ENCODE data around the gene NOTO.
"Not testable (repeated sequence)": the region's sequence is repeated elsewhere in the genome, so short reads cannot be mapped to it uniquely, and the experiment has no call there.

Gene NOTO

DNA sequence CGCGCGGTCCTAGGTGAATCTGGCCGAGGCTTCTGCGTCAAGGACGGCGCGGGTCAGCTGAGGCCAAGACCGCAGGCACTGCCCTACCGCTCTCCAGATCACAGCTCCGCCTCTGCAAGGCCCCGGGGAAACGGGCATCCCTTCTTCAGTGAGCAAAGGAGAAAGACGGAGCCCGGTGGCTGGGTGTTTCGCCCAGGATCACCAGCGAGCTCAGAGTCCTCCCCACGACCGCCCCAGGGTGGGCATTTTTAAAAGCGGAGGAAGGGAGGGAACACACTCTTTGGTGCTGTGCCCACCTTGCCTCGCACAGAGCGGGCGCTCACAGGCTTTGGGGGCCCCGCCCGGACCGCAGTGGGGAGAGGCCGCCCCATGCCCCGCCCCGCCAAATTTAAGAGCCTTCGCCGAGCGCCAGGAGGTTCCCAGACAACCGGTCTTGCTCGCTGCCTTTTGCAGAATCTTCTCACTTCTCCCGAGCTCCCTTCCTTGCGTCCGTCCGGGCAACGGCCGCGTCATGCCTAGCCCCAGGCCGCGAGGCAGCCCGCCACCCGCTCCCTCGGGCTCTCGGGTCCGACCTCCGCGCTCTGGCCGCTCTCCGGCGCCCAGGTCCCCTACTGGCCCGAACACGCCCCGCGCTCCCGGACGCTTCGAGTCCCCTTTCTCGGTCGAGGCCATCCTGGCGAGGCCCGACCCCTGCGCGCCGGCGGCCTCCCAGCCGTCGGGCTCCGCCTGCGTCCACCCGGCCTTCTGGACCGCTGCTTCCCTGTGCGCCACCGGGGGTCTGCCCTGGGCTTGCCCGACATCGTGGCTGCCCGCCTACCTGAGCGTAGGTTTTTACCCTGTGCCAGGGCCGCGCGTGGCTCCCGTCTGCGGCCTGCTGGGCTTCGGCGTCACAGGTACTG is at the start of gene NOTO:
NOTO (plus strand) TSS at position 419 of the 899 bp plus-strand sequence; CDS start at position 512, 93 bp downstream.
- no peak for DNase-seq
- TF ChIP-seq GATA1 (IDR thresholded peaks at IDR 0.05; ENCODE audit: low read depth, low read length) (no peak), POLR2A (IDR thresholded peaks at IDR 0.05; ENCODE audit: low read length) (no peak)

DNA sequence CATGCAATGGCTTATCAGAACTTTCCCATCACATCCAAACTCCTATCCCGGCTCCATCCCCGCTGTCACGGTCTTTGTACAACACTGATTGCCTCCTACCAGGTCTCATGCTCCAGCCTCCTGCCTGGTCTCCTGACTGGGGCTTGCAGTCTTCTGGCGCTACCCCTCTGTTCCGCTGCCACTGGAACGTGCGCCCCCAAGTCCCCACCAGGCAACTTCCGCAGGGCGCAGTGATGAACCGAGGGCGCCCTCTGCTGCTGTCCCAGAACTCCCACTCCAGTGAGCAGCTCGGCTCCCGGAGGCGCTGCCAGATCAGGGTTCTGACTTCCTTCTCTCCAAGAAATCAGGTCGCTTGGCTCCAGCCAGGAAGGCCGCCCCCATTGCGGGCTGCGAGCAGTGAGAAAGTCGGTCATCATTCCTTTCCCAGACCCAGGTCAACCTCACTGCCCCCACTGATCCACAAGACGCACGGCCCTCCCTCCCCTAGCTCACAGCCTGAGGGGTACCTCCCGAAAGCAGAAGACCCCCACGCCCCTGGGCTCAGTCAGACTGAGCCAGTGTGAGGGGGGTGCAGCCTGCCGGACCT is 45.7 kb upstream of the NOTO start:
- TF ChIP-seq POLR2A (IDR thresholded peaks at IDR 0.05; ENCODE audit: low read length) (no peak), GATA1 (IDR thresholded peaks at IDR 0.05; ENCODE audit: low read depth, low read length) (no peak)
- DNase-seq, result peak; percentile 26 to 46

DNA sequence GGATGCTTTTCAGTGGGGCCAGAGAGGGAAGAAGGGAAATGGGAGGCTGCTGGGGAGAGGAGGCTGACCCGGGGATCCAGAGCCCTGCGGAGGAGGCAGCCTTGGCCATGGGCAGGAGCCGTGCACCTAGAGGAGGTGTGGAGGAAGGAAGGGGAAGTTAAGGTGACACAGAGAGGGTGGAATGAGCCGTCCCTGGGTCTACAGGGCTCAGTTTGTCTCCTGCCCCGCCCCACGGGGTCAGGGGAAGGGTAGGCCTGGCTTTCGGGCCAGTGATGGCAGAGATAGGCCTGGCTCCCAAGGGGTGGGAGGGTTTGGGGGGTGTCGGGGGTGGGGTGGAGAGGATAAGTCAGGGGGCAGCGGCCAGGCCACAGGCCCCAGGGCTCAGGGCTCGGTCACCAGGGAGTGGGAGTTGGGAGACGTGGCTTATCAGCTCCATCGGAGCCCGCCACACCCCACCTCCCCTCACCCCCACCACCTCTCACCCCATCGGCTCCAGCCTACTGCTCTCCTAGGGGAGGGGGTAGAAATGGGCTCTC is 39.5 kb upstream of the NOTO start:
- DNase-seq, result no peak
- TF ChIP-seq GATA1 (IDR thresholded peaks at IDR 0.05; ENCODE audit: low read depth, low read length) (no peak), POLR2A (IDR thresholded peaks at IDR 0.05; ENCODE audit: low read length) (no peak)

DNA sequence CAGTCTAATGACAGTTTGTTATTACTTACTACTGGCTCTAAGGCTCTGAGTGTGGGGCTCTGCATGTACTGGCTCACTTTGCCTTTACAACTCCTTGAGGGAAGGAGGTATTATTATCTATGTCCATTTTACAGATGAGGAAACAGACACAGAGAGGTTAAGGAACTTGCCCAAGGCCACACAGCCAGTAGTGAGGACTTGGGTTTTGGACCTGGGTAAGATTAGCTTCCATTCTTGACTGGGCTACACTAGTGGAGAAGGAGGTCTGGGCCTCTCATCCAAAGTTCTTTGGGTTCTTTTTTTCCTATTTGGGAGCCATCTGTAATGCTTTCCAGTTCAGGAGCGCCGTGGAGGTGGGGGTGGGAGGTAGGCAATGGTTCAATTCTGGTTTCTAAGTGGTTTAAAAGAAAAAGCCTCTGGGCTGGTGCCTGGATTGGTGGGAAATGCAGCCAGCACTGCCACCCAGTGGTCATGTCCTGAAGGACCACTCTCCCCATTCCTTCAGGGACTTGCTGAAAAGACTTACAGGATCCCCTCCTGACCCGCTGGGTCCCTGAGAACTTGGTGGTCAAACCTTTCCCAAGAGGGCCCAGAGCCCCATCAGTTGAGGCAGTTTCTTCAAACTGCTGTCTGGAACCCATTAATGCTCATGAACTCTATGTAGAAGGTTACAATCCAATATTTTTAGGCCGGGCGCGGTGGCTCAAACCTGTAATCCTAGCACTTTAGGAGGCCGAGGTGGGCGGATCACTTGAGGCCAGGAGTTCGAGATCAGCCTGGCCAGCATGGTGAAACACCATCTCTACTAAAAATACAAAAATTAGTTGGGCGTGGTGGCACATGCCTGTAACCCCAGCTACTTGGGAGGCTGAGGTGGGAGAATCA is 38.6 kb upstream of the NOTO start:
- peak; percentile 57 to 77 for DNase-seq

DNA sequence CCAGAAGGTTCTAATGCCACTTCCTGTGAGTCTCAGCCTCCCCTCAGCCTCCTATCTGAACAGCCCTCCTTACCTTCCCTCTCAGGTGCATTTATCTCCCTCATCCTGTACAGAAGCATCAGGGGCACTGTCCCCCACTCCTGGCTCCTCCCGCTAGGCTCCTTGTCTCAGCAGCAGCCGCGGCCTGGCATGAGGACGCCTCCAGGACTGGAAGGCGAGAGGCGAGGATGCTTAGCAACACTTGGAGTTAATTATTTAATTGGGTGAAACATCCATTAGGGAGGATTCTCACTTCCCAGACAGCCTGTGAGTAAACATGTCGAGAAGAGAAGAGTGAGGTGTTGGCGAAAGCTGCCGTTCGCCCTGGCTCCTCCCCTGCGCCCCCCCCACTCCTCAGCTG is 36.4 kb upstream of the NOTO start:
- DNase-seq, result not testable (repeated sequence)

More for the DNA sequence above, 38.6 kb upstream of the NOTO start:
- TF ChIP-seq GATA1 (IDR thresholded peaks at IDR 0.05; ENCODE audit: low read depth, low read length), result no peak
- no peak for TF ChIP-seq POLR2A (IDR thresholded peaks at IDR 0.05; ENCODE audit: low read length)

- not testable (repeated sequence) for DNase-seq
These were observed 35.6 kb upstream of the NOTO start for GRCh38 chr2:73166813-73167212.

DNA sequence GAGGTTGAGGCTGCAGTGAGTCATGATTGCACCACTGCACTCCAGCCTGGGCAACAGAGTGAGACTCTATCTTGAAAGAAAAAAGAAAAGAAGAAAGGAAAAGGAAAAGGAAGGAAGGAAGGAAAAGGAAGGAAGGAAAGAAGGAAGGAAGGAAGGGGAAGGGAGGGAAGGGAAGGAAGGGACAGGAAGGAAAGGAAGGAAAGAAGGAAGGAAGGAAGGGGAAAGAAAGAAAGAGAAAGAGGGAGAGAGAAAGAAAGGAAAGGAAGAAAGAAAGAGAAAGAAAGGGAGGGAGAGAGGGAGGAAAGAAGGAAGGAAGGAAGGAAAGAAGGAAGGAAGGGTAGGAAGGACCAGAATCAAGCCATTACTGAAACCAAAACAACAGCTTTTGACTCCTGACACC is 34.0 kb upstream of the NOTO start:
- DNase-seq, result not testable (repeated sequence)

GRCh38 chr2:73170341-73170740 is 32.0 kb upstream of the NOTO start:
- not testable (repeated sequence) for DNase-seq

- DNase-seq, result no peak
These were observed 29.4 kb upstream of the NOTO start for GRCh38 chr2:73172963-73173362.

DNA sequence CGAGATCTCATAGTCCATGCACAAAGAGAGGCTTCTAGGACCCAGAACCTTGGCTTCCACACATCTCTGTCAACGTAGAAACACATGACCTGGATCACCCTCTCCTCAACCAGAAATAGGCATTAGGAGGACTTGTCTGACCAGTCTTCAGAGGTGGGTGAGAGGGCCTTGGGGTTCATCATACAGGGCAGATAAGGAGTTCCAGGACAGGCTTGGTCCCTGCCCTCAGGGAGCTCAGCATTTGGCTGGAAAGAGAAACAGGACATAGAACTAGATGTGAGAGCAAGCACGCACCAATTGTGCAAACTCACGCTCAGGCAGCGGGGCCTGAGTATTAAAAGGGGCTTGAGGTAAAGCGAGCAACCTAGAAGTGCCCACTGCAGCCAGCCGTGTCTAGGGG is 28.6 kb upstream of the NOTO start:
- TF ChIP-seq POLR2A (IDR thresholded peaks at IDR 0.05; ENCODE audit: low read length), result no peak
- TF ChIP-seq GATA1 (IDR thresholded peaks at IDR 0.05; ENCODE audit: low read depth, low read length), result no peak
- no peak for DNase-seq

More at GRCh38 chr2:73172963-73173362, 29.4 kb upstream of the NOTO start:
- no peak for TF ChIP-seq GATA1 (IDR thresholded peaks at IDR 0.05; ENCODE audit: low read depth, low read length)
- no peak for TF ChIP-seq POLR2A (IDR thresholded peaks at IDR 0.05; ENCODE audit: low read length)

GRCh38 chr2:73174244-73174643 is 28.1 kb upstream of the NOTO start:
- TF ChIP-seq GATA1 (IDR thresholded peaks at IDR 0.05; ENCODE audit: low read depth, low read length) (no peak), POLR2A (IDR thresholded peaks at IDR 0.05; ENCODE audit: low read length) (no peak)
- DNase-seq, result no peak

DNA sequence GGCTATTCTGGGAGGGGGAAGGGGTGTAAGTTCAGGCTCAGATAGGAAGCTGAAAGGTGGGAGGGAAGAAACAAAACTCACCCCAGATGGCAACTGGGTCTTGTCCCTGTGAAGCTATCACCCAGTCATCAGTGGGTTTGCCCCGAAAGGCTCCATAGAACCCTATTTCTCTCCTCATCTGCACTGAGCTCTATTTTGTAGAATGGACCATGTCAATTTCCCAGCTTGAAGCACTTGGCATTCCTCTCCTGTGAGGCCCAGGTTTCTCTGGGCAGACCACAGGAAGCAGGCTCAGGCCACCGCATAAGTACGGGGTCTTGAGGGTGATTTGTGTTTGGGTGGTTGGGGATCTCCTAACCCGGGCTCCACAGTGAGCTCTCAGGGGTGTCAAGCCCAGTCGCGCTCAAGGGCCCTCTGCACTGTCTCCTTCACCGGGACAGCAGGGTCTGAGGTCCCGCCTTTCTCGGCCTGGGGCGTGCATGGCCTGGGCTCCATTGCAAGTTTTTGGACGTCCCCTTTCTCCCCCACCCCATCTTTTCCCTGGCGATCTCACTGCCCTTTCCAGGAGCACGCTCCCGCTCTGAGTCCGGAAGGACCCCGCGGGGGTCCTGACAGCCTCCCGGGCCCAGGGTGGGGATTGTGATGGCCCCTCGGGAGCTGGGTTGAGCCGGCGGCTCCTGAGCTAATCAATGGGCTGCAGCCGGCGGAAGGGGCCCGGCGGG is 27.3 kb upstream of the NOTO start:
- TF ChIP-seq POLR2A (IDR thresholded peaks at IDR 0.05; ENCODE audit: low read length) (no peak), GATA1 (IDR thresholded peaks at IDR 0.05; ENCODE audit: low read depth, low read length) (no peak)
- no peak for DNase-seq

- peak; percentile 82 to 83 for DNase-seq
- no peak for TF ChIP-seq GATA1 (IDR thresholded peaks at IDR 0.05; ENCODE audit: low read depth, low read length)
- TF ChIP-seq POLR2A (IDR thresholded peaks at IDR 0.05; ENCODE audit: low read length), result no peak
These were observed 26.6 kb upstream of the NOTO start for GRCh38 chr2:73175663-73176204.
